Measurements from ENCODE around the gene FYTTD1. TPM values are rescaled to one million over a fixed set of nuclear protein-coding genes. Genes with fewer than 3 reads are reported as not detected.

The FYTTD1 gene
- total RNA-seq, 4 donors from 2014 or later: 18.3 to 94.6 (median 33.6) TPM

DNA sequence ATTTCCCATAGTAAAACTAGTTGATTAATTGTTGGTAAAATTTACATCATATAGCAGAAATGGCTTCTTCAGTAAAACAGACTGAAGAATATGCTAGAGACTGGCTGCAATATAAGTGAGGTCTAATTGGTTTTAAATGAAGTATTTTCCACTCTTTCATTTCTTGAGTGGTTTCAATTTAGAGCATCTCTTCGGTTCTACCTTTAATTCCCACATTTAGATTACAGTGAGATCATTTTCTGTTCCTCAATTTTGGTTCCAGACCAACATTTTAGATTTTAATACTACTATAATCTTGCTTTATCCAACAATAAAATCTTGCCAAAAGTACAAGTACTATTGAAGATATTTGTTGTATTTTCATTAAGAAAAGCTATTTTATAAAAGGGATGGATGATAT lies 40.4 kb downstream of the FYTTD1 start:
- Histone ChIP-seq H3K4me1 (peaks cover 13 to 27% (median 21%) of the 10 kb centered on the region in 4 donors), H3K9me3 (no peaks in the 10 kb centered on the region), H3K27ac (peak overlapping the region in 1 of 4 donors; percentile 97), H3K36me3 (no peaks in the 10 kb centered on the region), H3K4me3 (no peak overlapping the region), H3K27me3 (no peaks in the 10 kb centered on the region)
- in situ Hi-C loops (cut with MboI; ENCODE audit: low pct_ligation_motif_present in 1 of 4, low pct_unique_long_range_greater_than_20kb in 1 of 4, low sequenced_read_pairs in 3 of 4): no loop called here
- TF ChIP-seq POLR2A (IDR thresholded peaks at IDR 0.05): no peak
- TF ChIP-seq, protein P1, sequence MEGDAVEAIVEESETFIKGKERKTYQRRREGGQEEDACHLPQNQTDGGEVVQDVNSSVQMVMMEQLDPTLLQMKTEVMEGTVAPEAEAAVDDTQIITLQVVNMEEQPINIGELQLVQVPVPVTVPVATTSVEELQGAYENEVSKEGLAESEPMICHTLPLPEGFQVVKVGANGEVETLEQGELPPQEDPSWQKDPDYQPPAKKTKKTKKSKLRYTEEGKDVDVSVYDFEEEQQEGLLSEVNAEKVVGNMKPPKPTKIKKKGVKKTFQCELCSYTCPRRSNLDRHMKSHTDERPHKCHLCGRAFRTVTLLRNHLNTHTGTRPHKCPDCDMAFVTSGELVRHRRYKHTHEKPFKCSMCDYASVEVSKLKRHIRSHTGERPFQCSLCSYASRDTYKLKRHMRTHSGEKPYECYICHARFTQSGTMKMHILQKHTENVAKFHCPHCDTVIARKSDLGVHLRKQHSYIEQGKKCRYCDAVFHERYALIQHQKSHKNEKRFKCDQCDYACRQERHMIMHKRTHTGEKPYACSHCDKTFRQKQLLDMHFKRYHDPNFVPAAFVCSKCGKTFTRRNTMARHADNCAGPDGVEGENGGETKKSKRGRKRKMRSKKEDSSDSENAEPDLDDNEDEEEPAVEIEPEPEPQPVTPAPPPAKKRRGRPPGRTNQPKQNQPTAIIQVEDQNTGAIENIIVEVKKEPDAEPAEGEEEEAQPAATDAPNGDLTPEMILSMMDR (IDR thresholded peaks at IDR 0.05): no peak
- no peak for TF ChIP-seq POLR2AphosphoS5 (IDR thresholded peaks at IDR 0.05)
- intact Hi-C loops (cut with DNase I; ENCODE audit: low total_unique reads): no loop called here
- DNase-seq: no peak
- 60 to 76% methylated on average over 1 of the region's 1 CpG for WGBS, 2 donors (ENCODE audit: low coverage in 1 of 2)

DNA sequence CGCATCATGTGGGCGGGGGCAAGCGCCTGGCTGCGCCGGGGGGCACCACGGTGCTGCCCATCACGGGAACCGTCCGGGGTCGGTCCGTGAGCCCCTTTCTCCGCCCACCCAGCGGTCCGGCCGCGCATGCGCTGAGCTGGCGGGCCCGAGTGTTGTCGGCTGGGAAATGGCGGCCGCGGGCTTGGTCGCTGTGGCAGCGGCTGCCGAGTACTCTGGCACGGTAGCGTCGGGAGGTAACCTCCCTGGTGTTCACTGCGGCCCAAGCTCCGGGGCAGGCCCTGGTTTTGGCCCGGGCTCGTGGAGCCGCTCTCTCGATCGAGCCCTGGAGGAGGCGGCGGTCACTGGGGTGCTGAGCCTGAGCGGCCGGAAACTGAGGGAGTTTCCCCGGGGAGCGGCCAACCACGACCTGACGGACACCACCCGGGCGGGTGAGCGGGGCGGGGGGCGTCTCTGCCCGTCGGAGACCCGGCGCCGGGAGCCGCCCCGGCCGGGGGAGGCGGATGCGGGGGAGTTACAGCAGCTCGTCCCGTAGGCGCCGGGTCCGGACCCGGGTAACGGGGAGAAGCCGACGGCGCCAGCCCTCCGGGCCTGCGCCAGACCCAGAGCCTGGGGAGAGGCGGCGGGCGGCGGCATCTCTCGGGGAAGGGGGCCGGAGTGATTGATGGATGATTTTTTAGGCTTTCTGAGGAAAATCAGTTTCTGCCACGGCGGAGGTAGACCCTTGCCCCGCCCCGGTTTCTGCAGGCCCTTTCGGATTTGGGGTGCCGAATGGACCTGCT lies 41.6 kb downstream of the FYTTD1 start, which contains the start of gene LRCH3:
TSS of gene LRCH3 (plus strand) at position 142 of the 779 bp plus-strand sequence. CDS start at position 167, 25 bp downstream.
- intact Hi-C loops (cut with DNase I; ENCODE audit: low total_unique reads): no loop called here
- H3K9me3 ChIP-seq: no peaks in the 10 kb centered on the region
- H3K4me1 ChIP-seq: peaks cover 13 to 27% (median 21%) of the 10 kb centered on the region in 4 donors
- TF ChIP-seq POLR2AphosphoS5 (IDR thresholded peaks at IDR 0.05) (peak; percentile 86 to 92 (median 87)), EP300 (IDR thresholded peaks at IDR 0.05; ENCODE audit: low read depth) (no peak), POLR2A (IDR thresholded peaks at IDR 0.05) (peak; percentile 80)
- TF ChIP-seq, protein P1 (IDR thresholded peaks at IDR 0.05): peak in 1 of 5 experiments; percentile 24
- no peaks in the 10 kb centered on the region for H3K36me3 ChIP-seq
- no peaks in the 10 kb centered on the region for H3K27me3 ChIP-seq
- WGBS, 2 donors (ENCODE audit: low coverage in 1 of 2): 0% methylated on average over 46 of the region's 83 CpGs; no CpG with 5 or more reads in 1 of the 2 donors
- in situ Hi-C loops (cut with MboI; ENCODE audit: low pct_ligation_motif_present in 1 of 4, low pct_unique_long_range_greater_than_20kb in 1 of 4, low sequenced_read_pairs in 3 of 4): no loop called here
- H3K4me3 ChIP-seq: peak within 1 kb of the TSS; percentile 89 to 97 (median 93)
- peak; percentile 76 for DNase-seq
- H3K27ac ChIP-seq: peak within 1 kb of the TSS; percentile 93 to 98 (median 97)

DNA sequence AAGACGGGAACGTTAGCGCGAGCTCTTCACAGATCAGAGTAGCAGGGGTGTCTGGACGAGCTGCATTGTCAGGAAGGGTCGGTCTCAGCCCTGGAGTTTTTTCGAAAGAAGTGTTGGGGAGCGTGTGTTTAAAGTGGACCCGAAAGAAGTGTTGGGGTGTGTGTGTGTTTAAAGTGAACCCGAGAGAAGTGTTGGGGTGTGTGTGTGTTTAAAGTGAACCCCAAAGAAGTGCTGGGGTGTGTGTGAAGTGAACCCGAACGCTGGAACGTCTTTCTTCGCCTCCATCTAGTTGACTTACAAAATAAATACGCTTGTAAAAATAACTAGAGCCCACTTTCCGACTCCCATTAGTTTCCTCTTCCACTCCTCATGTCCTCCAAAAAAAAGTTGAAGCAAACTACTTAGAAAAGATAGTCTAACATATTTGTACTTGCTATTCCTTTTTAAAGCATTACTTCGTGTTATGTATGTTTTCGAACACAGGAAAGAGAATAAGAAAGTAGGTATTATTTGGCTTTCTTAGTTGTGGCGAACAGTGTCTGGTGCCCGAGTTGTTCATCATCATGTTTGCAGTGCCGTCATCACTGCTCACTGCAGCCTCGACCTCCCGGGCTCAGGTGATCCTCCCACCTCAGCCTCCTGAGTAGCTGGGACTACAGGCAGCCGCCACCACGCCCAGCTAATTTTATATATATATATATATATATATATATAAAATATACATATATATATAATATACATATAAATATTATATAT lies 42.4 kb downstream of the FYTTD1 start:
- in situ Hi-C loops (cut with MboI; ENCODE audit: low pct_ligation_motif_present in 1 of 4, low pct_unique_long_range_greater_than_20kb in 1 of 4, low sequenced_read_pairs in 3 of 4): no loop called here
- H3K27ac ChIP-seq: peak overlapping the region; percentile 93 to 98 (median 97)
- H3K4me1 ChIP-seq: peaks cover 13 to 27% (median 21%) of the 10 kb centered on the region in 4 donors
- 8 to 15% methylated on average over 13 to 25 of the region's 25 CpGs for WGBS, 2 donors (ENCODE audit: low coverage in 1 of 2)
- DNase-seq: peak; percentile 37
- peak overlapping the region; percentile 89 to 97 (median 93) for H3K4me3 ChIP-seq
- intact Hi-C loops (cut with DNase I; ENCODE audit: low total_unique reads): no loop called here
- H3K27me3 ChIP-seq: no peaks in the 10 kb centered on the region
- no peak for TF ChIP-seq EP300 (IDR thresholded peaks at IDR 0.05; ENCODE audit: low read depth)
- TF ChIP-seq POLR2AphosphoS5 (IDR thresholded peaks at IDR 0.05): no peak
- no peak for TF ChIP-seq POLR2A (IDR thresholded peaks at IDR 0.05)
- TF ChIP-seq, protein P1 (IDR thresholded peaks at IDR 0.05): no peak
- H3K9me3 ChIP-seq: no peaks in the 10 kb centered on the region
- H3K36me3 ChIP-seq: no peaks in the 10 kb centered on the region

DNA sequence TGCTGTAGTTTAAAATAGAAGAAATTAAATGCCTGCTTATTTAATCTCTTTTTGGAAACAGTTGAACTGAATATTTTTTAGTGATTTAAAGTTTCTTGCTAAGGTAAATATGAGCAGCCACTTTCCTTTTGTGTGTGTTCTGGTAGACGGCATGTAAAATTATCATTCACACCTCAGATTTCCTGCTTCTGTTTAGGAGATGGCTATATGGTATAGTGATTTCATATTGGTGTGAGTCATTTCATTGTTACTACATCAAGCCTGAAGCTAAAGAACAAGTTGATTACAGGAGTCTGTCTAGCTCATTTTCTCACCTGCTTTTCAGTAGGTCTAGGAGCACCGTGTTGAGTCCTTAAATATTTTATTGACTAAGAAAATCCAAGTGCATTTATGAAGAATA lies 43.6 kb downstream of the FYTTD1 start:
- Histone ChIP-seq H3K36me3 (no peaks in the 10 kb centered on the region), H3K27me3 (no peaks in the 10 kb centered on the region), H3K9me3 (no peaks in the 10 kb centered on the region), H3K4me1 (peaks cover 13 to 27% (median 22%) of the 10 kb centered on the region in 4 donors), H3K27ac (peak overlapping the region in 1 of 4 donors; percentile 37), H3K4me3 (no peak overlapping the region)
- in situ Hi-C loops (cut with MboI; ENCODE audit: low pct_ligation_motif_present in 1 of 4, low pct_unique_long_range_greater_than_20kb in 1 of 4, low sequenced_read_pairs in 3 of 4) (no loop called here), intact Hi-C loops (cut with DNase I; ENCODE audit: low total_unique reads) (no loop called here)
- no peak for TF ChIP-seq EP300 (IDR thresholded peaks at IDR 0.05; ENCODE audit: low read depth)
- TF ChIP-seq, protein P1 (IDR thresholded peaks at IDR 0.05): no peak
- DNase-seq: no peak
- WGBS, 2 donors (ENCODE audit: low coverage in 1 of 2): 15 to 19% methylated on average over 2 of the region's 2 CpGs
